Activated CD4-positive, CD25-positive, alpha-beta regulatory T cell (primary cell): ENCODE measurements around the gene FAM78A.
A peak's percentile ranks its signal among the peaks of the same experiment; 100 is the strongest.

Experiments
- DNase-seq, 4 experiments: peaks; one replicate each; lab custom pipeline; 2025; lab: John Stamatoyannopoulos, UW

FAM78A gene

GRCh38 chr9:131276094-131276888, at the start of gene FAM78A:
FAM78A (minus strand) TSS chr9:131276510; CDS start chr9:131276179, 331 bp downstream.
- DNase-seq = peak in 2 of 4 experiments; percentile 18 to 32

DNA sequence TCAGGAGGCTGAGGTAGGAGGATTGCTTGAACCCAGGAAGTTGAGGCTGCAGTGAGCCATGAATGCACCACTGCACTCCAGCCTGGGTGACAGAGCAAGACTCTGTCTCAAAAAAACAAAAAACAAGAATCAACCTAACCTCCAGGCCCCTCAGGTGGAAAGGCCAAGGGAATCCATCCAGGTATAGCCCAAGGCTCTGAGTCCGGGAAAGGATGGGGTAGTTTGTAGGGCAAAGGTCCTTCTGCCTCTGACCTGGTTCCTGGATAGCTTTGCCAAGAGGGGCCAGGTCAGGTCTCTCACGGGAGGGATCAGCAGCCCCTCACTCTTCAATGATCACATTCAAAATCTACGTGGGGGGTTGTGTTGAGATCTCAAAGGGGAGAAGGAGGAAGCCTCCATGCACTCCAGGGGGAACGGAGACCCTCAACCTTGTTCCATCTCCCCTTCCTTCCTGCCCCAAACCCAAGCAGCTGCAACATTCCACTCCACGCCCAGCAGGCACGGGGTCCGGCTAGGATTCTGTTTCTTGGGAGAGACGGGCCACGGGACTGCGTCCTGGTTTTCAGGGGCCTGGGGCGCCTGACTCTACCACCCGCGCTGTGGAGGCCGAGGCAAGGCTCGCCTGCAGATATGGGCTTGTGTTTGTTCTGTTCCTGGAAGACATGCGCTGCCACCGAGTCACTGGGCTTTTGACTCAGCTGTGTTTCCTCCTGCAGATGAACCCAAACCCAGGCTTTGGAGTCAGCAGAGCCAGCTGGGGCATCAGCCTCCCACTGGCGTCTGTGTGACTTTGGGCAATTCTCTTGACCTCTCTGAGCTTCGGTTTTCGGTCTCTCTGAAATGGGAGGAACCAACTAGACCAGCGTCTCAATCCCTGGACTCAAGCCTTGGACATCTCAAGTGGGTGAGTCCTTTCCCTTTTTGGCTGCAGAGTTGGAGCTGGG, 48.7 kb upstream of the FAM78A start:
- DNase-seq = no peak

DNA sequence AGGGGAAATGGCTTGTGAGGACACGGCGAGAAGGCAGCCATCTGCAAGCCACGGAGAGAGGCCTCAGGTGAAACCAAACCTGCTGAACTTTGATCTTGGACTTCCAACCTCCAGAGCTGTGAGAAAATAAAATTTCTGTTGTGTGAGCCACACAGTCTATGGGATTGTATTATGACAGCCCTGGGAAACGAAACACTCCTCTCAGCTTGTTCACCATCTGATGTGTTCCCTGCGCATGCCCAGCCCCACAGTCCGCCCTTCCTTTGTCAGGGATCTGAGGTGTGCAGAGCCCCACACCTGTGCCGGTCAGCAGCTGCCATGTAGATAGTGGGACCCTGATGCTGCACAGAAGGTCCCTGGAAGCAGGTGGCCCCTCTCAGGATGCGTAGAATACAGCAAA, 47.3 kb upstream of the FAM78A start:
- DNase-seq = no peak

DNA sequence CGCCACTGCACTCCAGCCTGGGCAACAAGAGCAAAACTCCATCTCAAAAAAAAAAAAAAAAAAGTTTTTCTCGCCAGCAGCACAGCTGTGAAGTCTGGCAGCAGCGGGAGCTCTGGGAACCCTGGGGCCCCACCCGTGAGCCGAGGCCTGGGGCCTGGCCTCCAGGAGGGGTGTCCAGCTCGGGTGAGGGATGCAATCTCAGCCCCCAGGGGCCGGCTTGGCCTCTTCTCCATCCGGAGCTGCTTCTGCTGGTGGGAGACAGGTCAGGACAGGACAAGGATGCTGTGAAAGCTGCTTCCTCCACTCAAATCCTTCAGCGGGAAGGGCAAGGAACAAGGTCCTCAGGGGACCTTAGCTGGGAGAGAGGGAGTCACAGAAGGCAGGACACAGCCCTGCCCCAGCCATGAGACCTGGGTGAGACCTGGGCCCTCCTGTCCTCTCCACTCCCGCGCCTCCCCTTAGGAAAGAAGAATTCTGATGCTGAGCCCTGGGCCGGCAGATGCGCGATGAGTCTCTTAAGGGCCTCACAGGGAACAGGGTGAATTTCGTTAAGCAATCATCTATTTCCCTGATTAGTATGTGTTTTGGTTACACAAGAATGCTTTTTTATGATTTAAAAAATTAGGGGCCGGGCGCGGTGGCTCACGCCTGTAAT, 43.8 kb upstream of the FAM78A start:
- no peak for DNase-seq

DNA sequence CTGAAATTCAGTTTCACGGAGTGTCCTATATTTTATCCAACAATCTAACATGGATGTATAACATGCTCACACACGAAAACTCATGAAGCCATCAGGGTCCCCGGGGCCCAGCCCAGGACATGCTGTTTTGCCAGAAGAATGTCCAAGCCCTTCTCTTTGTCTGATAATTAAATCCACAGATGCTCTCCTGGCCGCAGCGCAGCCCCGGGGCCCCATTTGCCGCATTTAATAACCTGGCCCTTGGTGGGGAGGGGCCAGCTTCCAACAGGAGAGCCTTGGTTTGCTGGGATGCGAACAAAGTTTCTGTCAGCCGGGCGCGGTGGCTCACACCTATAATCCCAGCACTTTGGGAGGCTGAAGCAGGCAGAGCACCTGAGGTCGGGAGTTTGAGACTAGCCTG, 43.2 kb upstream of the FAM78A start:
- DNase-seq = no peak

DNA sequence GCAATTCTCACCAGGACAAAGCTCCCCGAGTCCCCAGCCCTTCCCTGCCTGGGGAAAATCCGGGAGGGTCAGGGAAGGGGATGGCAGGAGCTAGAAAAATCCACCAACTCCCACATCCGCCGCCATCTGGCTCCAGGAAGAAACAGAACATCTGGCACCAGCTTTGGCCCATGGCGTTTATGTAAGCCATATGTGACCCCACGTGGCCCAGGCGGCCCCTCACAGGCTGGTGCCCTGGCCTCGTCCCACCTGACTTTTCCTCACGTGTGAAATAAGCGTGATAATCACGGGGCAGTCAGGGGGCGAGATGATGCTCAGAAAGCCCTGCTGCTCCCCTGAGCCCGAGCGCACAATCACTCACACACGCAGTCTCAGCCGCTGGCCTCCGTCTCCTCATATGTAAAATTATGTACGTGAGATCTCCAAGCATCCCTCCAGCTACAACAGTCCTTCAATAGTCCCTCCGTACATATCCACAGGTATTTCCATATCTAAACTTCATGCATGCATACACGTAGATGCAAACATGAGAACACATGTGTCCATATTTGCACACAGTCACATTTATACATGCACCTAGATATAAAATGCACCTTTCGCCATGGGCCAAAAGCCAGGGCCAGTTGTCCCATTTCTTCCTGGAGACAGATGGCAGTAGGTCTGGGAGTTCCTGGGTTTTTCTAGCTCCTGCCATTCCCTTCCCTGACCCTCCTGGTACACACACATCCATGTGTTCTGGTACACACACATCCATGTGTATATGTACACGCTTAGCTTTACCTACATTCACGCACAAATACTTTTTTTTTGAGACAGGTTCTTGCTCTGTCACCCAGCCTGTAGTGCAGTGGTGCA, 42.1 kb upstream of the FAM78A start:
- no peak for DNase-seq

DNA sequence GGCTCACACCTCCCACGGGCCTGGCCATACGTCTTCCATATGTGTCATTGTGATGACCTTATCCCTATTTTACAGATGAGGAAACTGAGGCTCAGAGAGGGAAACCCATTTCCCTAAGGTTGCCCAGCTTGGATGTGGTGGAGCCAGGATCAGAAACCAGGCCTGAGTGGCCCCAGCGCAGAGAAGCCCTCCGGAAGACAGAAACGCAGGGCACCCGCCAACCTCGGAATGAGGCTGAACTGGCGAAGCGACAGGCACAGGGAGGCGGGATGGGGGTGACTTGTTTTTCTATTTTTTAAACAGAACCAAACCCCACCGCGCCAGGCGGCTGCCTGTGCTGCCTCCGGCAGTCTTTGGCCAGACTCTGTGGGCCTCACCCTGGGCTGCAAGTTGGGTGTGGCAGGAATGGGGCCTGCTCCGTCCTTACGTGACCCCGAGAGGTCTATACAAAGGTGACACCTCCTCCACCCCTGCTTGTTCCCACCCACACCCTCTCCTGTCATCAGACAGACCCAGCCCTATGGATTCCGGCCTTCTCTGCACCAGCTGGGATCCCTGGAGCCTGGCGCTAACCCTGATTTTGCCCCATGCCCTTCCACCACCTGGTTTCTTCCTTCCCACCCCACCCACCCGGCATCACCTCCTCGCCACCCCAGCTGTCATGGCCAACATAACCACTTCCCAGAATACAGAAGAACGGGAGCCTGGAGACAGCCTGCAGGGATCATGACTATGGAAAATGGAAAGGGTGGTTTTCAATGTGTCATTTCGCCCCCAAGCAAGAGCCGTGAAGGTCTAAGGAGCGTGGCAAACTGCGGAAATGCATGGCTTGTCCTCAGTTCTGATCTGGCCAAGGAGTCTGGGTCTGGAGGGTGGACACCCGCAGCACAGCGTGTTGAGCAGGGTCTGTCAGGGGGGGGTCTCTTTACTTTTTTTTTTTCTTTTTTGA, 36.8 kb upstream of the FAM78A start:
- no peak for DNase-seq

DNA sequence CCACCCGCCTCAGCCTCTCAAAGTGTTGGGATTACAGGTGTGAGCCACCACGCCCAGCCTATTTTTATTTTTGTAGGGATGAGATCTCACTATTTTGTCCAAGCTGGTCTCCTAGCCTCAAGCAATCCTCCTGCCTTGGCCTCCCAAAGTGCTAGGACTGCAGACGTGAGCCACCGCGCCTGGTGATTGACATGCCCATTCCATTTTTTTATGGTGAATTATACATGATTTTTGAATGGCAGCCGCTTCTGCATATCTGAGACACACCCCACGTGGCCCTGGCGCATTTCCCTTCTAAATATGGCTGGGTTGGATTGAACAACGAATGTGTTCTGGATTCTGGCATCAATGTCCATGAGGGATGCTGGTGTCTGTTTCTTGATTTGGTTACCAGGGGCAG, 35.9 kb upstream of the FAM78A start:
- no peak for DNase-seq

GRCh38 chr9:131310833-131311554, 34.7 kb upstream of the FAM78A start:
- DNase-seq = peak; percentile 13 to 47 (median 38)

- no peak for DNase-seq
Measured at GRCh38 chr9:131309530-131310276, 33.4 kb upstream of the FAM78A start.

GRCh38 chr9:131308906-131309529, 32.7 kb upstream of the FAM78A start:
- no peak for DNase-seq

DNA sequence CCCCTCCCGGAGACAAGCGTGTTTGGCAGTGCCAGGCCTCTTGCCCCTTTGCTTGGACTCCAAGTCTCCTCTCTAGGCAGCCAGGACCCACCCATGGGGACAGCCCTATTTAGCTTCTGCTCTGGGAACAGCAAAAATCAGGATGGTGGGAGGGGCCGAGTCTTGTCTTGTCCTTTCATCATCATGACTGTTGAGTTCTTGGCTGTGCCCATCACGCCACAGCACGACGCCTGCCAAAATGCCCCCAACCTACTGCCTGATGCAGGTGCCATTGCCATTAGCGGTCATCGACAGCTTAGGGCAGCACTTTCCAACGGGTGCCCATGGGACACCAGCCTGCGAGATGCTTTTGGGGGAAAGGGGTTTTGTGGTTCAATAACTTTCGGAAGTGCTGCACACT, 32.1 kb upstream of the FAM78A start:
- DNase-seq = no peak

- no peak for DNase-seq
Measured at GRCh38 chr9:131307974-131308373, 31.7 kb upstream of the FAM78A start.

- DNase-seq = no peak
Measured at GRCh38 chr9:131306397-131307004, 30.2 kb upstream of the FAM78A start.

- no peak for DNase-seq
Measured at GRCh38 chr9:131304676-131305355, 28.5 kb upstream of the FAM78A start.

GRCh38 chr9:131303381-131304321, 27.3 kb upstream of the FAM78A start:
- DNase-seq = no peak
